HG03558 (cell line): ENCODE measurements around the gene POLR2F.

Experiments used
- ATAC-seq: cut with Tn5 transposase; IDR thresholded peaks from one replicate; pipeline ENCODE4 v1.9.1; 2021; ENCODE audit warnings: moderate number of reproducible peaks; ENCODE audit not compliant: unreplicated experiment; ENCODE audit errors: extremely low read depth

The POLR2F gene

DNA sequence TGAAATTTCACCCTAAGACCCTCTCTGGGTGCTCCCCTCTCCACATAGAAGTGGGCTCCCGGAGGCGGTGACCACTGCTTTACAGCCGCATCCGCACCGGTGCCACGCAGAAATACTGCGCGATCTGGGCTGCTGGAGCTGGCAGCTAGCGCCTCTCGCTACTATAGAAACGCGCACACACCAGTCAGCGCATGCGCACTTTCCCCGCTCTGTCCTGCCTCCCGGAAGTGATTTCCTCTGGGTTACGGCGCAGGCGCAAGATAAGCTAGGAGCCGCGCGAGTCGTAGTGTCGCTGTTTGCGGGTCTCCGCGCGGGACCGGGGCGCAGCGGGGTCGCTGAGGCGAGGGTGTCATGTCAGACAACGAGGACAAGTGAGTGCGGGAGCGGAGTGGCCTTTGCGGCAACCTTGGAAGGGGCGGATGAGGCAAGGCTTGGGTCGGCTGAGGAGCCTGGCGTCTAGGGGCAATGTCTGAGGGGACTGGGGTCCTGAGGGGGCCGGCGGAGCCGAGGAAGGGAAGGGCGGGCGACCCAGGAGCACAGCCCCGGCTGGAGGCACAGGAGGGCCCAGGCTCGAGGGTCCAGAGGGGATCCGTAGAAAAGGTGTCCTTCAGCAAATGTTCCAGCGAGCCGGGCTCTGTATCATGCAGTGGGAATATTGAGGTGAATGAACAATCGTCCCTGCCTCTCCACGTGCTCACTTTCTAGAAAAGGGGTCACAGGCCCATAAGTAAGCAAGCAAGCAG lies at the start of gene POLR2F, which contains the start of gene C22orf23:
TSS of gene POLR2F (plus strand) at position 263 of the 743 bp plus-strand sequence. CDS start at position 352, 89 bp downstream.
TSS of gene C22orf23 (minus strand) at position 165 of the 743 bp plus-strand sequence. CDS start 452 bp downstream, outside the sequence.
- ATAC-seq: no peak

DNA sequence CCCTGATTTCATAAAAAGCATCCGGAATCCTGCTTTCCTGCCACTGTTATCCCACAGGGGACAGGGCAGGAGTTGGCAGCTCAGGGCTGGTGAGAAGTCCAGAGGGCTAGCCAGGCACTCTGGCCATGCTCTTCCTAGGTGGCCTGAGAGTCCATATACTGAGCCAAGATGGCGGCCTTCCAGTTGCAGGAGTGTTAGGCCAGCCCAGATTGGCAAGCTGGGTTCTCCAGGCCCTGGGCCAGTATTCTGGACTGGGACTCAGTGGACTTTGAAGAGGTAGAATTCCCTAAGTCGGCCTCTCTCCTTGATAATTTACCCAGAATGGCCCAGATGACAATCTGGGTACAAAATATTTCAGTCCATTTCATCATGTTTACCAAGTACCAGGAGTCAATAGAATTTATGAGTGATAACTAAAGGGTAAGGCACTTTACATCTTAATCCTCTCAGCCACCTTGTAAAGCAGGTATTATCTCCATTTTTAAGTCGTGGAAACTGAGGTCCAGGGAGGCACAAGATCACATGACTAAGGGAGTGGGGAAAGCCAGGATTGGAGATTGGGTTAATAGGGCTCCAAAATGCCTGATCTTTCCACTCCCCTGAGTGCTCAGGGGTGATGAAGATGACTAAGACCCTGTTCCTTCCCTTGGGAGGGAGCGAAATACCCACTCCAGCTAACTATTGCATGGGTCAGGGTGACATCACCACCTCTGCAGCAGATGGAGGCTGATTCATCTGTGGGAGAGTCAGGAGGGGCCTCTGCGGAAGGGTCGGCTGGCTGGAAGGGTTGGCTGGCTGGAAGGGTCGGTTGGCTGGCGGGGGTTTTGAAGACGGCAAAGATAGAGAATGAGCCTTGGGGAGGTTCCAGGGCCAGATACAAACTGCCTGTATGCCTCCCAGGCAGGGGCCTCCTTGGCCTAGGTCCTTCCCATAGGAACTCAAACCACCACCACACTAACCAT lies 48.6 kb upstream of the POLR2F start:
- ATAC-seq: no peak

DNA sequence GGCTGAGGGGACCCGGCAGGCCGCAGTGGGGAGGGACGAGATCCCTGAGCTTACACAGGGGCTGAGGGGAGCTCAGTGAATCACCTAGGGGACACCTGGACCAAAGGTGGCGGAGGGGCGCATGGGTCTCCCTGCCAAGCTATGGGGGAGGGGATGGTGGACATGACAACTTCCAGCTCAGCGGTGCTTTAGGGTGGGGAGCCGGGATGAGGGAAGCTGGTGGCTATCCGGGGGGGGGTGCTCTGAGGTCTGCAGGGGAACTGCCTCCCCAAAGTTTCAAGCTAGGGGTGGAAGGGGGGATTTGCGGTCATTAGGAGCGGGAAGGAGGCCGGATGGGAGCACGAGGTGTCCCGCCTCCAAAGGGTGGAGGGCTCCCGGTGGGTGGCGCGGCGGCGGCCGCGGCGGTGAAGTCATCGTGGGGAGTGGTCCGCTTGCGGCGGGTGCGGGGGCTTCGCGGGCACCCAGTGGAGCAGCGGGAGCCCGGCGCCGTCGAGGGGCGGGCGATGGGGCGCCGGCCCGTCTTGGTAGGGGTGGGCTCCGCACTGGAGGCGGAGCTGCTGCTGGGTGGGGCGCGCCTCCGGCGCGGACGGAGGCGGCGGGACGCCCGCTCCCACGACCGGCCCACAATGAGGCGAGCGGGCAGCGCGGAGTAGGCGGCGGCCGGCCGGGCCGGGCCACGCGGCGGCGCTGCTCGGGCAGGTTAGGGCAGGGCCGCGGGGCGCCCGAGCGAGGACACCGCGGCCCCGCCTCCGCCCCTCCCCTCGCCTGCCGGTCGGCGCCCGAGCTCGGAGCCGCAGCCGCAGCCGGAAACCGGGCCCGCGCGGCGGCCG lies 47.8 kb upstream of the POLR2F start, which contains the start of gene MICALL1:
TSS of gene MICALL1 (plus strand) at position 764 of the 830 bp plus-strand sequence. CDS start 126 bp downstream, outside the sequence.
- peak; percentile 46 for ATAC-seq

DNA sequence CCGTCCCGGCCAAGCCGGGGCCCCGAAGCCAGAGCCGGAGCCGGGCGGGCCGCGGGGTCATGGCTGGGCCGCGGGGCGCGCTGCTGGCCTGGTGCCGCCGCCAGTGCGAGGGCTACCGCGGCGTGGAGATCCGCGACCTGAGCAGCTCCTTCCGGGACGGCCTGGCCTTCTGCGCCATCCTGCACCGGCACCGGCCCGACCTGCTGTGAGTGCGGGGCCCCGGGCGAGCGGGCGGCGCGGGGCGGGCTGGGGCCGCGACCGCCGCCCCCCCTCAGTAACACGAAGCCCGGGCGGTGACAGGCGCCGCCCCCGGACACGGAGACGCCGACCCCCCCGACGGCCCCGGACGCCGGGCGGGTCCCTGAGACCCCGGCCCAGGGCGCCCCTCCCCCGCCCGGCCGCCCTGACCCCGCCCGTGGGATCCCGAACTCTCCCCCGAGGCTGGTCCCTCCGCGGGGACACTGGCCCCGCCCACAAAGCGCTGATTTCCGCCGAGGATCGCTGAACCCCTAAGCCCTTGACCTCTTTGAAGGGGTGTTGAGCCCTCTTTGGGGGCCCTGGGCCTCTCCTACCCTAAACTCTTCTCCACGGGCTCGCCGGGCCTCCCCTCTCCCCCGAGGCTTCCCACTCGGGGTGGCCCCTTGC lies 47.0 kb upstream of the POLR2F start:
- ATAC-seq: no peak

DNA sequence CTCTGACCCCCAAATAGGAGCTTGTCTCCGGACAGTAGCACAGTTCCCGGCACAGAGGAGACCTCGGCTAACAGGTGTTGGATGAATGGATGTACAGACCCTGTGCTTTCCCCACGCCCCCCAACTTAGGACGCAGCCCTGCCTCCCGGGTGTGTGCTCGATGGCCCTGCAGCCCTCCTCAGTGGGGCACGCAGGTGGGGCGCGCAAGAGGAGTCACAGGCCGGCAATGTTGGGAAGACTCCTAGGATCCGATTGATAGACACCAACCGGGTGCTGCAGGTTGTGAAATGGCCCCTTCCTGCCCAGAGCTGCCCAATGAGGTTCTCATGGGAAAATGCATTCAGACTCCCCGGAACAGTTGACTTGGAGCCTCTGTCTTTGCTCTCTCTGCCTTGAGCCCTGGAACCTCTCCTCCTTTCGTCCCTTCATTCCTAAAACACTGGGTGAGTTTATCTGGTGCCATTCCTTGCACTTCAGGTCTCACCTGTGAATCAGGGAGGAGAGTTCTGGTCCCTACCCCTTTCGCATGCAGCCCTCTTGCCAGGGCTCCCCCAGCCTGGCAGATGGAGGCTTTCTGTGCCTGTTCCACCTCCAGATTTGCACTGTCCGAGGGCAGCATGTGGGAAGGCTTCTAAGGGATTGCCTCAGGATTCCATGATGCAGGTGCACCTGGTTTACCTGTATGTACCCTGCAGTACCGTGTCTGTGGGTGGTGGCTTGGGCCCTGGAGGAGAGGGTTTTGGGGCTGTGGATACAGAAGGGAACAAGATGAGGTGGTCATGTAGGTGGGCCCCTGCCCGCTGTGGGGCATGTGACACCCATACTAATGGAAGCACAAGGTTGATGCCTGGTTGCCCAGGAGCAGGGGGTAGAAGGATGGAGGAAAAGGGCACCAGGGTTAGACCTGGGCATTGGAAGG lies 46.2 kb upstream of the POLR2F start:
- ATAC-seq: no peak

DNA sequence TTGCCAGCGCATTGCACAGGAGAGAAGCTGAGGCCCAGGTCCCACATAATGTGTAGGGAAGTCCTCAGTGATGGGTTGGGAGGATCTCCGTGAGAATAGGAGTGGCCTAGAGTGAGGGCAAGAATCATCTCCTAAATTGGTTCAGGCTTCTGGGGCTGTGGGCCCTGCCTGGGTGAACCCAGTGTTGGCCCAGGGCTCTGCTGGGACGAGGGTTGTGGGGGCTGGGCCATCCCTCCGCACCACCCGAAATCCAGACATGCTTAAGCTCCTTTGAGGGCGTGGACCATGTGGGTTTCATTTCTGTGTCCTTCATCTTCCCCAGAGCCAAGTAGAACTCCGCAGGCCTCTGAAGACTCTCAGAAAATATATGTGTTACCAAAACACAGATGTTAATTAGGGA lies 43.7 kb upstream of the POLR2F start:
- no peak for ATAC-seq

DNA sequence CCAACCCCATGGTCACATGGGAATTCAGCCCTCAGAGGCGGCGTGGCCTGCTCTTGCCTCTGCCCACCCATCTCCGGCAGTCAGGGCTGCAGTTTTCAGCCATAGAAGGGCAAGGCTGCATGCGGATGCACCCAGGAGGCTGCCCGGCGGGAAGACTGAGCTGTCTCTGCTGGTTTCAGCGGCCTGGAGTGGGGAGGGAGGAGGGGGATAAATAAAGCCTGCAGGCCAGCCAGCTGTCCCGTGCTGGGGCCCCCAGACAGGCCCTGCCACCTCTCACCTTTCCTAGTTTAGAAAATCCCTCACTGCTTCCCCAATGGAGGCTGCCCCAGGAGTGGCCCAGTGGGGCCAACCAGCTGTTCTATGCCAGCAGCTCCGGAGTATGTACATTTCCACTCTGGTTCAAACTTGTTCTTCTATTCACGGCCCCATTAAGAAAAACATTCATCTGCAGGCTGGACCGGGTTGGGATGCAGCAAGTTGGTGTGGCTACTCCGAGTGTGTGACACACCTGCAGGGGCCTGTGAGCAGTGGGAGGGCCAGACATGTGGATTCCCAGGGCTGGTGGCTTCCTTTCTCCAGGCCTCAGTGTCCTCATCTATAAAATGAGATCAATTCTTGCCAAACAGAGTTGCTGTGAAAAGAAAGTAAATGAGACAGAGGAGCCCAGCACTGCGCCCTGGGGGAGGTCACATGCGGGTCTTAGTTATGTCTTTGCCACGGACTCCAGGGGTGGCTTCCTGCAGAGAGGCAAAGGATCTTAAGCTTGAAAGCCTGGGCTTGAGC lies 42.4 kb upstream of the POLR2F start:
- ATAC-seq: no peak

DNA sequence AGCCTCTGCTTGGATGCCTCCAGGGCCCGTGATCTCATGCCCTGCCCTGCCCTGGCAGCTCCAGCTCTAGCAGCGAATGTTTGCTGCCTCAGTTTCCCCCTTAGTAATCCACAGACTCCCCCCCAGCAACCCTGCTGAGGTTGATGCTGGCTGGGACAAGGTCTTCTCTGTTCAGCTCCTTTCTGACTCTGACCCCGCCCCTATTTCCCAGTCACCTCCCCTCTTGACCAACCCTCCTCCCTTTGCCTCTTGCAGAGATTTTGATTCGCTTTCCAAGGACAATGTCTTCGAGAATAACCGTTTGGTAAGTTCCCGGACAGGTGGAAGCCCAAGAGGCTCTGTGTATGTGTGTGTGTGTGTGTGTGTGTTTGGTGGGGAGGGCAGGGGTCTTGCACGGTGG lies 41.8 kb upstream of the POLR2F start:
- no peak for ATAC-seq

DNA sequence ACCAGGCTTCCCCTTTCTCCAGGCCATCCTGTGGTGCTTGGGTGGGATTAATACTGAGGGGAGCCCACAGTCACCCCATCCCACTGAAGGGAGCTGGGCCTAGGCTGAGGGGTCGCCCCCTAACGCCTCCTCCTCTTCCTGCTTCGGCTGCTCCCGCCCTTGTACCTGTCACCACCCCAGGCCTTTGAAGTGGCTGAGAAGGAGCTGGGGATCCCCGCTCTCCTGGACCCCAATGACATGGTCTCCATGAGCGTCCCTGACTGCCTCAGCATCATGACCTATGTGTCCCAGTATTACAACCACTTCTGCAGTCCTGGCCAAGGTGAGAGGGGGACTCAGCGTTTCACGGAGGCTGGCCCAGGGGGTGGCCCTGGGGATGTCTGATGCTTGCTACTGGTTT lies 41.3 kb upstream of the POLR2F start:
- no peak for ATAC-seq

DNA sequence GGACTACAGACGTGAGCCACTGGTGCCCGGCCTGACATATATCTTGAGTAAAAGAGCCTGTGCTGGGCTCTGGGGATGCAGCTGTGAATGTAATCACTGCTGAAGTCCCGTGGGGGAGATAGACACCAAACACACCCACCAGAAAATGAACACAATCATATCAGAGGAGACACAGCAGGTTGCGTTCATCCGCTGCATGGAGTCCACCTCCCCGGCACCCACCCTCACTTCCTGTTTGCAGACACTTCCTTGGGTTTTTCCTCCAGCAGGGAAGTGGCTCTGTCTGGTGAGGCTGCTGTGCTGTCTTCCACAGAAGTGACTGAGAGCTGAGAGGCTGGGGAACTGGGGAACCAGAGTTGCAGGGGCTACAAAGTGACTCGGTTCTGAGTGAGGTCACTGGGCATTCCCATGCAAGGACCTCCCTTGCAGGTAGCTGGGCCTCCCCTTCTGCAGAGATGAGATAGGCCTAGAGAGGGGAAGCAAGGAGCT lies 40.2 kb upstream of the POLR2F start:
- ATAC-seq: no peak

DNA sequence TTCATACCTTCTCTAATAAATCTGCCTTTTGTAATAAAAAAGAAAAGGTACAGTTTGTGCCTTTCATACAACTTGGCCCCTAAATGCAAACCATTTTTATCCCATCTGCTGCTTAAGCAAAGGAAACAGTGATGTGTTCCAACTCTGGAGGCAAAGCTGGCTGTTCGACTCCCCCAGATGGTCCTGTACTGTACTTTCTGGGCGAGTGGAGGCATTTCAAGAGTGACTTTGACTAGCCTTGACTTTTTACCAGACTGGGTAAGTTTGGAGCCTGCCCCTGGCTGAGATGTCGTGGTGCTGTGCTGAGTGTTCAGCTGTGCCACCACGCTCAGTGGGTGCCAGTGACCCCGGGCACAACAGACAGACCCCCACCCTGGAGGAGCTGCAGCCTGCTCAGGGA lies 37.2 kb upstream of the POLR2F start:
- ATAC-seq: no peak

DNA sequence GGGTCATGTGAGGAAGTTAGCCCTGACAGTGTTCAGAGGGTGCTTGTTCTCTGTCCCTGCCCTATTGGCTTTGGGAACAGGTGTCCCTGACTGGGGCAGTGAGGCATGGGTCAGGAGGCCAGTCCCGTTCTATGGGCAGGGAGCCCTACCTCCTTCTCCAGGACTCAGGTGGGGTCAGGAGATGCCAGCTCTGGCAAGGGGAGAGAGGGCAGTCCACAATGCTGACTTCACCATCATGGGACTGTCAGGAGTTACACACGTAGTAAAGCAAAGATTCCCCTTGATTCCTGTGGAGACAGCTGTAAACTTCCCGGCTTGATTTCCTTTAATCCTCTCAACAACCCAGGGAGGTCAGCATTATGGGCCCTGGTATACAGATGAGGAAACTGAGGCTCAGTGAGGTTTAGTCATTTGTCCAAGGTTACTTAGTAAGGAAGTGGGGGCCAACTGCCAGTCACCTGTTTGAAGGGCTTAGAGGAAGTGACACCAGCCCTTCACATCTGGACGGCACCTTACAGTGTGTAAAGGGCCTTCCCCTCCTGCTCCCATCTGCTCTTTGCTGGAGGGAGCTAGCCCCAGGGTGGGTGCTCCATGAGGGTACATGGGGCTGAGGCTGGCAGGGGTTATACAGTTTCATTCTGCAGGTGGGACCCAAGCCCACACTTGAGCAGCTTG lies 35.5 kb upstream of the POLR2F start:
- ATAC-seq: no peak

DNA sequence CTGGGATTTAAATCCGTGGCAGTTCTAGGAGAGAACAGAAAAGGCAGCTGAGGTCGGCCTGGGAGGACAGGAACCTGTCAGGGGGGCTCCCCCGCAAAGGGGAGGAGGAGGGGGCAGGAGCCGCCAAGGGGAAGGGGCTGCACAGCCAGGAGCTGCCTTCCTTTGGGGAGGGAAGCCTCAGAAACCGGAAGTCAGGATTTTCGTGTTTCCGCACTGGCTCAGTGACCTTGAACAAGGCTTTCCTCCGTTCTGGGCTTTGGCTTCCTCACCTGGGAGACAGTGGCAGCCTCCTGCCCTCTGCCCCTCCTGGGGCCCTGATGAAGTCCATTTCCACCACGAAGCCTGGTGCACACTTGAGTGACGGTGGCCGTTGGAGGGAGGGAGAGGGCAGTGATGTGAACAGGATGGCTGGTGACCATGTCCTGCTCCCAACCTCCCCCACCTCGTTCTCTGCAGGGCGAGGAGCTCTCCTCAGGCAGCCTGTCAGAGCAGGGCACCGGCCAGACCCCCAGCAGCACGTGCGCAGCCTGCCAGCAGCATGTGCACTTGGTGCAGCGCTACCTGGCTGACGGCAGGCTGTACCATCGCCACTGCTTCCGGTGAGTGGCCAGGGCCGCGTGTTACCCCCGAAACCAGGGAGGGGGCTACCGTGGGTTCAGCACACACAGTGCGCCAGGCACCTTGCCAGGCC lies 34.8 kb upstream of the POLR2F start:
- no peak for ATAC-seq

DNA sequence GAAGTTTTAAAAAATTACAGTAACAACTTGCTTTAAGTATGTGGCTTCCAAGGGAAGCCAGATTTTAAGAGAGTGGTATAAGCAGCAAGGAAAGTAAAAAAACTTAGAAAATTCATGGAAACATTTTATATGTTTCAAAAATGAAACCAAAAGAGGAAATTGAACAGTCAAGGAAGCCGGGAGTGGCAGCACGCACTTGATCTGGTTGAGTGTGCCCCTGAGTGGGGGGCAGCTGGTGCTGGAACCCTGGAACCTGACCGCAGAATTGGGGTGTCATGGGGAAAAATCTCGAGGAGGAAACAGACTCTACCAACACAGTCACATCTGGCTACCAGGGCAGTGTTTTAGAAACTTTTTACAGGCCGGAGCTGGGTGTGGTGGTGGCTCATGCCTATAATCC lies 33.4 kb upstream of the POLR2F start:
- ATAC-seq: no peak

DNA sequence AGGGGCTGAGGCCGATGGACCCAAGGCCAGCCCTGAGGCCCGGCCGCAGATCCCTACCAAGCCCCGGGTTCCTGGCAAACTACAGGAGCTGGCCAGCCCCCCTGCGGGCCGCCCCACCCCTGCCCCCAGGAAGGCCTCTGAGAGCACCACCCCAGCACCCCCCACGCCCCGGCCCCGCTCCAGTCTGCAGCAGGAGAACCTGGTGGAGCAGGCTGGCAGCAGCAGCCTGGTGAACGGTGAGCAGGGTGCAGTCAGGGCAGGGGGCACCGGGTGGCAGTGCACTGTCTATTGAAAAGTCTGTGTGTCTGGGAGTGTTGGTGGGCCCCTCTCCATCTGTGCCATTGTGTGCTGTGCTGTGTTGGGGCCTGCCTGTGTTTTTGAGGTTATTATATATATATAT lies 31.3 kb upstream of the POLR2F start:
- ATAC-seq: no peak

DNA sequence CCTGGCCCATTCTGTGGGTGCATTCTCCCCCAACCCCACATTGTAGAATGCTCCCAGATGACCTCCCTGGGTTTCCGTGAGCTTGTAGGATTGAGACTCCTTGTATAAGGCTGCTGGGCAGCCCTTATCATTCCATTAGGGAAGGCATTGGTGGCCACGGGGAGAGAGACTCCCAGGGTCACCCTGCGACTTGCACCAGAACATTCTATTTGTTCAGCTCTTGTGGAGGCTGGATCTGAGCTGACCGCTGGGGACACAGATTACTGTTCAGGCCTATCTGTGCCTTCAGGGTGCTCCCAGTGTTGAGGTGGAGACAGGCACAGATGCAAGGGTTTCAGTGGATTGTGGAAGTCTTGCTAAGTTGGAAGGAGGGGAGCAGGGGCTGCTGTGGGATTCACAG lies 29.6 kb upstream of the POLR2F start:
- ATAC-seq: no peak
